Heart left ventricle (tissue), 16 donors: ENCODE data around the gene SSTR4. TPM values are rescaled to one million over a fixed set of nuclear protein-coding genes. Genes with fewer than 3 reads are reported as not detected.

Source experiments
- ATAC-seq, 4 donors: fragments of 200-7000 bp; cut with Tn5 transposase; one replicate each; pipeline ENCODE4 v1.9.1; 2020 to 2022; ENCODE audit warnings: moderate library complexity in 4 of 4, mild to moderate bottlenecking in 3 of 4, moderate number of reproducible peaks in 1 of 4
- DNase-seq, 5 donors: peaks; one replicate each; pipeline ENCODE4 v3.0.0-alpha.2; 2020
- H3K27ac ChIP-seq, 12 donors: fragments of 200-600 bp; sonication (generic) in 4 of 12; one replicate each; pipeline versions ENCODE4 v1.5.0 to v1.8.0; 2016 to 2022; ENCODE audit warnings: mild to moderate bottlenecking in 2 of 12
- H3K27me3 ChIP-seq, 9 donors: fragments of 200-600 bp; sonication (generic) in 2 of 9; one replicate each; pipeline versions ENCODE4 v1.5.1 to v1.8.0; 2016 to 2022; ENCODE audit warnings: mild to moderate bottlenecking in 3 of 9
- H3K36me3 ChIP-seq, 9 donors: fragments of 200-600 bp; sonication (generic) in 2 of 9; one replicate each; pipeline versions ENCODE4 v1.5.0 to v1.8.0; 2018 to 2022; ENCODE audit warnings: mild to moderate bottlenecking in 2 of 9
- H3K4me1 ChIP-seq, 12 donors: fragments of 200-600 bp; sonication (generic) in 4 of 12; one replicate each; pipeline versions ENCODE4 v1.5.0 to v1.8.0; 2016 to 2022; ENCODE audit warnings: mild to moderate bottlenecking in 3 of 12
- H3K4me3 ChIP-seq, 12 donors: fragments of 200-600 bp; sonication (generic) in 4 of 12; one replicate each; pipeline versions ENCODE4 v1.5.0 to v1.8.0; 2017 to 2022; ENCODE audit warnings: mild to moderate bottlenecking in 9 of 12, moderate library complexity in 4 of 12
- H3K9me3 ChIP-seq, 12 donors: fragments of 200-600 bp; sonication (generic) in 4 of 12; one replicate each; pipeline versions ENCODE4 v1.5.0 to v1.8.0; 2016 to 2022; ENCODE audit warnings: mild to moderate bottlenecking in 1 of 12
- POLR2A ChIP-seq, 2 donors: fragments of 450-650 bp; IDR thresholded peaks; one replicate each; pipeline ENCODE4 v1.6.1; 2017; ENCODE audit warnings: antibody characterized with exemption in 2 of 2, mild to moderate bottlenecking in 2 of 2, moderate library complexity in 2 of 2
- WGBS, 4 donors: extraction: QIAGEN DNeasy Blood & Tissue Kit in 2 of 4; methylation state at CpG; one replicate each; pipeline versions ENCODE4 v1.1.5 to v1.1.7; 2013 to 2018; 5-methylcytosine and 5-hydroxymethylcytosine counted together
- intact Hi-C, 10 donors: fragments of 100-400 bp; cut with DNase I; formaldehyde crosslinking; loops; one replicate each; pipeline versions ENCODE4 v1.11.1 to v1.14.2; 2022
- polyA plus RNA-seq, 2 donors: library from polyadenylated mRNA; stranded (reverse); fragments of 200-250 nt; gene quantifications; one replicate each; pipeline ENCODE4 v1.2.3, GENCODE V29; 2013
- total RNA-seq, 9 donors: library from RNA; depleted of rRNA in 2 of 9; stranded (reverse); fragments of >200 nt in 2 of 9; fragmentation: NEBNext Ultra II Directional in 3 of 9; extraction: Animal tissue kit (Norgen Biotek cat#: 25700) in 3 of 9; gene quantifications; one replicate each; pipeline versions ENCODE4 v1.1.0 to v1.2.4, GENCODE V29; 2016 to 2023
- TF ChIP-seq, protein P1 (sequence below), 12 donors: fragments of 200-600 bp; sonication (generic) in 4 of 12; IDR thresholded peaks; one replicate each; pipeline versions ENCODE4 v1.5.0 to v1.8.0; 2018 to 2022; ENCODE audit warnings: antibody characterized with exemption in 12 of 12, mild to moderate bottlenecking in 5 of 12
- donor health status: ischemic (EF 13 %, LVEDD 7.1; RV severe dilation, severe dysfunction).
- donor health status: healthy with polysubstance abuse.
- donor health status: DM: no; HTN: yes; CAD: no.
- donor health status: DM: no; HTN: no; CAD: no.
- donor health status: ischemic (EF 25% LVEDD 6.9; RV normal size, moderate dysfunction).
- donor health status: ischemic (EF 25% LVEDD 5.7; RV mildly dilated, moderate dysfunction).
- donor health status: healthy.
- donor health status: DM: yes; HTN: yes; CAD: no.
- donor health status: ischemic (EF 35%, LVEDD 5.7; RV mildly dilated, moderate dysfunction).
- donor health status: nonischemic (EF 11% LVEDD 7.7; RV severe dilation, severe dysfunction).
- donor health status: DM: yes; HTN: yes; CAD: no.
- donor health status: PGD.
- donor health status: ischemic (EF 29% LVEDD 5.4; RV normal size, mild dysfunction).
- donor health status: nonischemic (EF 23%, LVEDD 6.1; RV moderate dilation, normal function).

Gene SSTR4
- total and polyA plus RNA-seq, 11 donors, result 0.28 TPM; not detected in 10

DNA sequence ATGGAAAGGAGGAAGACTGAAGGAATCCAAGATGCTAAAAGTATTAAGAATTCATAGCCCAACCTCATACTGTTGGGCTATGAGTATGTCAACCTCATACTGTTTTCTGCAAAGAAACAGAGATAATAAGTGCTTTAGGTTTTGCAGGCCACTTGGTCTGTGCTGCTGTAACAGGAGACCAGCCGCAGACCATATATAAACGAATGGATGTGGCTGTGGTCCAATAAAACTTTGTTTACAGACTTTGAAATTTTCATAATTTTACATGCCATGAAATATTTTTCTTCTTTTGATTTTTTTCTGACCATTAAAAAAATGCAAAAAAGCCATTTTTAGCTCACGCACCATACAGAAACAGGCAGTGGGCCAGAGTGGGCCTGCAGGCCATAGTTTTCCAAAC, 28.1 kb downstream of the SSTR4 start:
- peaks cover 10 to 51% (median 36%) of the 10 kb centered on the region in 12 donors for H3K4me1 ChIP-seq
- H3K36me3 ChIP-seq, result no peaks in the 10 kb centered on the region
- H3K4me3 ChIP-seq, result no peak overlapping the region
- DNase-seq (no peak), ATAC-seq (no peak)
- 79 to 86% (median 83%) methylated on average over 3 of the region's 3 CpGs for WGBS, 4 donors
- no peaks in the 10 kb centered on the region for H3K9me3 ChIP-seq
- intact Hi-C loops, result no loop called here
- H3K27ac ChIP-seq, result peak overlapping the region in 1 of 12 donors; percentile 44
- no peaks in the 10 kb centered on the region for H3K27me3 ChIP-seq
- TF ChIP-seq, protein P1, sequence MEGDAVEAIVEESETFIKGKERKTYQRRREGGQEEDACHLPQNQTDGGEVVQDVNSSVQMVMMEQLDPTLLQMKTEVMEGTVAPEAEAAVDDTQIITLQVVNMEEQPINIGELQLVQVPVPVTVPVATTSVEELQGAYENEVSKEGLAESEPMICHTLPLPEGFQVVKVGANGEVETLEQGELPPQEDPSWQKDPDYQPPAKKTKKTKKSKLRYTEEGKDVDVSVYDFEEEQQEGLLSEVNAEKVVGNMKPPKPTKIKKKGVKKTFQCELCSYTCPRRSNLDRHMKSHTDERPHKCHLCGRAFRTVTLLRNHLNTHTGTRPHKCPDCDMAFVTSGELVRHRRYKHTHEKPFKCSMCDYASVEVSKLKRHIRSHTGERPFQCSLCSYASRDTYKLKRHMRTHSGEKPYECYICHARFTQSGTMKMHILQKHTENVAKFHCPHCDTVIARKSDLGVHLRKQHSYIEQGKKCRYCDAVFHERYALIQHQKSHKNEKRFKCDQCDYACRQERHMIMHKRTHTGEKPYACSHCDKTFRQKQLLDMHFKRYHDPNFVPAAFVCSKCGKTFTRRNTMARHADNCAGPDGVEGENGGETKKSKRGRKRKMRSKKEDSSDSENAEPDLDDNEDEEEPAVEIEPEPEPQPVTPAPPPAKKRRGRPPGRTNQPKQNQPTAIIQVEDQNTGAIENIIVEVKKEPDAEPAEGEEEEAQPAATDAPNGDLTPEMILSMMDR (IDR thresholded peaks at IDR 0.05), result no peak
- no peak for TF ChIP-seq POLR2A (IDR thresholded peaks at IDR 0.05)

DNA sequence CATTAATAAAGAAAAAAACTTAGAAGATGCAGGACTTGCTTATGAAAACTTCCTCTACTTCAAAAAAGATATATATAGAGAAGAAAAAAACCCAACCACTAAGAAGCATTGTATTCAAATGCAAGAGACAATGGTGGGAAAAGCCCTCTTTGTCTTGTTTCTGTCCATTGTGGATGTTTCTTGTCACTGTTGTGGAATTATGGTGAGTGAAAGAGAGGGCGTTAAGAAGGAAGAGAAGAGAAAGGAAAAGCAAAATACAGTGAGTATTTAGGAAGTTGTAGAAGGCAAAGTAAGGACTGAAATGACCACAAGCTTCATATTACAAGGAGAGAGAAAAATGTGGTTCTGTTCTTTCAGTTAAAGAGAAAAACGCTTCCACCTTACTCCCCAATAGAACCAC, 28.5 kb downstream of the SSTR4 start:
- Histone ChIP-seq H3K9me3 (no peaks in the 10 kb centered on the region), H3K4me3 (no peak overlapping the region), H3K4me1 (peaks cover 10 to 51% (median 36%) of the 10 kb centered on the region in 12 donors), H3K36me3 (no peaks in the 10 kb centered on the region), H3K27me3 (no peaks in the 10 kb centered on the region), H3K27ac (peak overlapping the region in 3 of 12 donors; percentile 8 to 44 (median 25))
- 55 to 66% (median 60%) methylated on average over 2 of the region's 2 CpGs for WGBS, 4 donors
- TF ChIP-seq POLR2A (IDR thresholded peaks at IDR 0.05), result no peak
- TF ChIP-seq, protein P1 (IDR thresholded peaks at IDR 0.05), result no peak
- intact Hi-C loops, result no loop called here
- DNase-seq (no peak), ATAC-seq (no peak)

DNA sequence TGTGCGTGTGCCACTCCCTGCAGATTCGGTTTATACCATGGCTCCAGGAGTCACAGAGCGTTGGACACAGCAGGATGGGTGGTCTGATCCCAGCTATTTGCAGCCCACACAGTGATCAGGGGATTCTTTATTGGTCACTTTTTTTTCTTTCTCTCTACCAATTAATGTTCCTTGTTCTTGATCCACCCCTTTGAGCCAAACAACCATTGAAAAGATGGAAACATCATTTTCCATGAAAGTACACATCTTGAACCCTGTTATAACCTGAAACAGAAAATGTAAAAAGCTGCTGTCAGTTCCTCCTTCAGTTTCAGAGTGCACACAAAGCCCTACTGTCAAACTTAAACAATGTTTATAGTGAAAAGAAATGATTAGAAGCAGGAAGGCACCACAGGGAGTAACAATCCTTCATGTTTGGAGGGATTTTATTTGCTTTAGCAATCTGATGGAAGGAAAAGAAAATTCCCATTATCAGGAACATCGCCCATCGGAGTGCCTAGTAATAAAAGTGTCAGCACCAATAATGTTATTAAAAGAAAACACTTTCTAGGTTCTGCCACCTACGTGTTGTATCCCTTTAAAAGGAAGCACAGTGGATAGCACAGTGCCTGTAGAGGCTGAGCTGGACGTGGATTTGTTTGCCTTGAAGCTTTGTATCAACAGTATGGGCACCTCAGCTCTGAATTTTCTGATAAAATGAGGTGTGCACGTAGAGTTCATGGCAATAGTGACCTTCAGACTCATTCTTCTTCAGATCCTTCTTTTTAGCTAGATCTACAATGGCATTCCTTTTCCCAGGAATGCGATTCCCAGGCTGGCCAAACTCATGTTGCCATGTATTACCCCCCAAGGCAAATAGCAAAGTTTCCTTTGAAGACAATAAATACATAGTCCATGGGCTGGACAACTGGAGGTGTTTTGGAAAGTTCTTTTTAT, 30.4 kb downstream of the SSTR4 start:
- Histone ChIP-seq H3K9me3 (no peaks in the 10 kb centered on the region), H3K36me3 (no peaks in the 10 kb centered on the region), H3K27me3 (no peaks in the 10 kb centered on the region), H3K4me3 (no peak overlapping the region), H3K27ac (no peak overlapping the region), H3K4me1 (peaks cover 10 to 38% (median 29%) of the 10 kb centered on the region in 12 donors)
- WGBS, 4 donors, result 84 to 90% (median 87%) methylated on average over 9 of the region's 9 CpGs
- ATAC-seq (no peak), DNase-seq (no peak)
- TF ChIP-seq POLR2A (IDR thresholded peaks at IDR 0.05), result no peak
- TF ChIP-seq, protein P1 (IDR thresholded peaks at IDR 0.05), result no peak
- intact Hi-C loops, result no loop called here

DNA sequence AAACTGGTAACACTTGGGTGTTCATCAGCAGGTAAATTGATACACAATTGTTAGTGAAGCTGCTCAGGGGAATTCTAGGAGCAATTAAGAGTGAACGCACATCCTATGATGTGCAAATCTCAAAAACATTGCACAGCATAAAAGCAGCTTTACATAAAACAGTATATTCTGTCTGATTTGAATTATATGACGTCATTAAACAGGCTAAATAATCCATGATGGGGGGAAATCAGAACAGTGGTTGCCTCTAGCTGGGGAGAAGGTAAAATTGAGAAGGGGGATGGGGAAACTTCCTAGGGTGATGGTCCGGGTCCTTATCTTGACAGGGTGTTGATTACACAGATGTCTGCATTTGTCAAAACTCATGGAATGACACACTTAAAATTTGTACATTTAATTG, 31.7 kb downstream of the SSTR4 start:
- DNase-seq (no peak), ATAC-seq (no peak)
- Histone ChIP-seq H3K4me3 (no peak overlapping the region), H3K4me1 (peaks cover under 1 to 26% (median 17%) of the 10 kb centered on the region in 12 donors), H3K9me3 (no peaks in the 10 kb centered on the region), H3K27ac (no peak overlapping the region), H3K27me3 (no peaks in the 10 kb centered on the region), H3K36me3 (no peaks in the 10 kb centered on the region)
- WGBS, 4 donors, result 88 to 95% (median 91%) methylated on average over 3 of the region's 3 CpGs
- intact Hi-C loops, result no loop called here
- TF ChIP-seq, protein P1 (IDR thresholded peaks at IDR 0.05), result no peak
- TF ChIP-seq POLR2A (IDR thresholded peaks at IDR 0.05), result no peak
